PC-9 (cell line): ENCODE results near the gene ACAD11.

Source experiments
- CTCF ChIP-seq: fragments of 200-600 bp; sonication (generic); conservative IDR thresholded peaks from 2 replicates; pipeline ENCODE4 v1.6.1; 2017; ENCODE audit warnings: mixed run types, antibody characterized with exemption, mild to moderate bottlenecking, moderate library complexity
- EZH2 ChIP-seq: fragments of 200-600 bp; sonication (generic); IDR thresholded peaks from 2 replicates; pipeline ENCODE4 v1.8.0; 2017; ENCODE audit warnings: antibody characterized with exemption, low read depth

- TF ChIP-seq EZH2 (no peak), CTCF (no peak)
Observed at GRCh38 chr3:132593947-132594323, 65.7 kb downstream of the ACAD11 start.
